B cell (primary cell): Measurements from ENCODE around the gene MYO5C. TPM values are rescaled to one million over a fixed set of nuclear protein-coding genes. Genes with fewer than 3 reads are reported as not detected.
A peak's percentile ranks its signal among the peaks of the same experiment; 100 is the strongest.

ENCODE experiments used
- ATAC-seq: fragments of 200-7000 bp; cut with Tn5 transposase; one replicate; pipeline ENCODE4 v1.10.0; 2021; ENCODE audit warnings: low read depth, mild to moderate bottlenecking, moderate number of reproducible peaks, moderate library complexity
- CTCF ChIA-PET: fragments of 350-600 bp; sonication (Branson Sonifier 250); formaldehyde crosslinking; loops from one replicate; lab custom pipeline; 2021; ENCODE audit warnings: antibody characterized with exemption, inconsistent platforms; lab: Charles Lee
- POLR2A ChIA-PET: fragments of 350-600 bp; sonication (Branson Sonifier 250); formaldehyde crosslinking; loops from one replicate; lab custom pipeline; 2021; ENCODE audit warnings: antibody characterized with exemption; lab: Charles Lee
- DNase-seq: peaks from one replicate; pipeline ENCODE4 v3.0.0; 2013
- H2AFZ ChIP-seq: 2 replicates; pipeline ENCODE4 v1.6.1; 2012; ENCODE audit warnings: mild to moderate bottlenecking, low read depth, low read length; ENCODE audit not compliant: insufficient read depth, poor library complexity, severe bottlenecking
- H3K27ac ChIP-seq, 2 donors: 1 replicate in 1 of 2; 2 replicates in 1 of 2; pipeline ENCODE4 v1.5.1; 2012 to 2013; ENCODE audit warnings: low read length in 2 of 2, mild to moderate bottlenecking in 2 of 2, moderate library complexity in 1 of 2
- H3K27me3 ChIP-seq, 4 experiments: fragments of 200-600 bp in 1 of 4; sonication (generic) in 1 of 4; replicated peaks in 1 of 4; 1 replicate in 2 of 4; 2 replicates in 2 of 4; pipeline versions ENCODE4 v1.6.1 to v1.7.0; 2013 to 2016; ENCODE audit warnings: low read length in 3 of 4, mild to moderate bottlenecking in 2 of 4, mixed read lengths in 1 of 4, moderate library complexity in 1 of 4; ENCODE audit not compliant: insufficient read depth in 4 of 4, control insufficient read depth in 3 of 4; ENCODE audit errors: control extremely low read depth in 1 of 4
- H3K36me3 ChIP-seq, 2 experiments: replicated peaks in 1 of 2; 1 replicate in 1 of 2; 2 replicates in 1 of 2; pipeline versions ENCODE4 v1.6.1 to v1.7.1; 2013; ENCODE audit warnings: low read length in 1 of 2; ENCODE audit not compliant: insufficient read depth in 2 of 2, control insufficient read depth in 1 of 2; ENCODE audit errors: control extremely low read depth in 1 of 2, extremely low read depth in 1 of 2
- H3K4me1 ChIP-seq, 2 donors: fragments of 200-600 bp in 1 of 2; sonication (generic) in 1 of 2; 1 replicate in 1 of 2; 2 replicates in 1 of 2; pipeline versions ENCODE4 v1.5.1 to v1.6.1; 2013 to 2017; ENCODE audit warnings: low read length in 2 of 2; ENCODE audit not compliant: control insufficient read depth in 2 of 2, insufficient read depth in 2 of 2
- H3K4me2 ChIP-seq: replicated peaks from 2 replicates; pipeline ENCODE3; 2012; ENCODE audit warnings: mild to moderate bottlenecking, low read depth, low read length; ENCODE audit not compliant: poor library complexity, severe bottlenecking
- H3K4me3 ChIP-seq, 5 experiments: fragments of 200-600 bp in 1 of 5; sonication (generic) in 1 of 5; 1 replicate in 3 of 5; 2 replicates in 2 of 5; pipeline versions ENCODE4 v1.5.1 to v1.7.0; 2011 to 2016; ENCODE audit warnings: low read length in 4 of 5, mild to moderate bottlenecking in 4 of 5, low read depth in 2 of 5, control low read depth in 1 of 5, moderate library complexity in 1 of 5; ENCODE audit not compliant: insufficient read depth in 1 of 5; ENCODE audit errors: control extremely low read depth in 1 of 5, extremely low read depth in 1 of 5
- H3K79me2 ChIP-seq: fragments of 200-600 bp; sonication (generic); one replicate; pipeline ENCODE4 v1.6.0; 2016; ENCODE audit warnings: low read length; ENCODE audit not compliant: control insufficient read depth, insufficient read depth
- H3K9ac ChIP-seq: fragments of 200-600 bp; sonication (generic); 2 replicates; pipeline ENCODE4 v1.6.1; 2017; ENCODE audit warnings: mild to moderate bottlenecking, low read length, moderate library complexity
- H3K9me3 ChIP-seq, 3 donors: one replicate each; pipeline versions ENCODE4 v1.6.1 to v1.7.1; 2013; ENCODE audit warnings: low read length in 2 of 3; ENCODE audit not compliant: control insufficient read depth in 2 of 3, insufficient read depth in 1 of 3; ENCODE audit errors: control extremely low read depth in 1 of 3
- H4K20me1 ChIP-seq: 2 replicates; pipeline ENCODE4 v1.6.0; 2012; ENCODE audit warnings: mild to moderate bottlenecking, low read length; ENCODE audit not compliant: insufficient read depth, control insufficient read depth, poor library complexity, severe bottlenecking
- H3K27ac Mint-ChIP-seq: one replicate; pipeline ENCODE4 v1.8.0; 2021; ENCODE audit warnings: mixed read lengths
- H3K27me3 Mint-ChIP-seq: one replicate; pipeline ENCODE4 v1.8.0; 2021; ENCODE audit warnings: mixed read lengths
- H3K4me1 Mint-ChIP-seq: one replicate; pipeline ENCODE4 v1.8.0; 2021; ENCODE audit warnings: mixed read lengths
- H3K4me3 Mint-ChIP-seq: one replicate; pipeline ENCODE4 v1.8.0; 2021; ENCODE audit warnings: mixed read lengths
- H3K9me3 Mint-ChIP-seq: one replicate; pipeline ENCODE4 v1.8.0; 2022; ENCODE audit warnings: mixed read lengths; ENCODE audit not compliant: insufficient read depth
- CTCF ChIP-seq: fragments of 200-600 bp; IDR thresholded peaks from one replicate; pipeline ENCODE4 v1.8.0; 2022; ENCODE audit warnings: antibody characterized with exemption, mild to moderate bottlenecking
- EZH2 ChIP-seq: IDR thresholded peaks from 2 replicates; pipeline ENCODE4 v1.6.1; 2012; ENCODE audit warnings: borderline replicate concordance, low read depth, mild to moderate bottlenecking, moderate library complexity, low read length; ENCODE audit not compliant: insufficient read depth, poor library complexity, severe bottlenecking
- WGBS: methylation state at CpG from one replicate; pipeline ENCODE4 v1.1.5; 2013; ENCODE audit warnings: missing lambda C conversion rate; ENCODE audit not compliant: insufficient coverage; 5-methylcytosine and 5-hydroxymethylcytosine counted together
- intact Hi-C: fragments of 100-400 bp; cut with micrococcal nuclease; formaldehyde crosslinking; loops from one replicate; pipeline ENCODE4 v1.10.0; 2022
- polyA plus RNA-seq: library from polyadenylated mRNA; depleted of rRNA; stranded (reverse); fragments of >200 nt; gene quantifications from 2 replicates; pipeline ENCODE4 v1.2.3, GENCODE V29; 2012
- total RNA-seq, 2 donors: library from RNA; stranded (reverse); fragments of 120-200 nt in 1 of 2; gene quantifications; 1 replicate in 1 of 2; 2 replicates in 1 of 2; pipeline versions ENCODE4 v1.2.3 to v1.2.4, GENCODE V29; 2013 to 2022

The MYO5C gene
- total and polyA plus RNA-seq, 2 donors (not counting 1 experiment from before 2014, with no cell fraction given): 0.54 to 4.5 TPM

GRCh38 chr15:52164631-52165265, 130.9 kb downstream of the MYO5C start:
- peak; percentile 55 for DNase-seq
- intact Hi-C loops: loop anchor here (2.0 kb wide), 1 partner anchor 14 kb away; no protein-coding TSS in a partner anchor
- Histone ChIP-seq H3K36me3 (peaks cover 0 to 43% of the 10 kb centered on the region in 2 experiments), H3K4me2 (no peak overlapping the region), H4K20me1 (peaks cover 60% of the 10 kb centered on the region), H3K4me1 (peaks cover 11% of the 10 kb centered on the region in 2 donors), H3K27ac (peak overlapping the region; percentile 39 to 41), H3K79me2 (peaks cover 90% of the 10 kb centered on the region), H2AFZ (no peak overlapping the region), H3K4me3 (no peak overlapping the region), H3K9ac (no peak overlapping the region), H3K27me3 (no peaks in the 10 kb centered on the region), H3K9me3 (no peaks in the 10 kb centered on the region)
- TF ChIP-seq EZH2: no peak
- TF ChIP-seq CTCF: no peak
- H3K4me1 Mint-ChIP-seq: peaks cover 44% of the 10 kb centered on the region
- WGBS: no CpG with 5 or more reads among the region's 2 CpGs
- no peaks in the 10 kb centered on the region for H3K9me3 Mint-ChIP-seq
- POLR2A ChIA-PET: interaction anchor here (0.6 to 1.2 kb wide), 2 partner anchors 12 to 14 kb away, joined by 3 to 5 read pairs; no protein-coding TSS in a partner anchor
- no peaks in the 10 kb centered on the region for H3K27me3 Mint-ChIP-seq
- ATAC-seq: peak; percentile 73
- H3K27ac Mint-ChIP-seq: peak overlapping the region; percentile 44
- H3K4me3 Mint-ChIP-seq: no peak overlapping the region
- CTCF ChIA-PET: interaction anchor here (0.7 to 3.3 kb wide), 8 partner anchors 9 to 62 kb away, joined by 3 to 21 read pairs (median 4); no protein-coding TSS in a partner anchor
